HG03520 (cell line): Measurements from ENCODE around the gene PAFAH2.

Source experiments
- ATAC-seq: cut with Tn5 transposase; IDR thresholded peaks from one replicate; pipeline ENCODE4 v1.9.1; 2021; ENCODE audit warnings: mild to moderate bottlenecking, moderate library complexity; ENCODE audit not compliant: unreplicated experiment

The PAFAH2 gene

DNA sequence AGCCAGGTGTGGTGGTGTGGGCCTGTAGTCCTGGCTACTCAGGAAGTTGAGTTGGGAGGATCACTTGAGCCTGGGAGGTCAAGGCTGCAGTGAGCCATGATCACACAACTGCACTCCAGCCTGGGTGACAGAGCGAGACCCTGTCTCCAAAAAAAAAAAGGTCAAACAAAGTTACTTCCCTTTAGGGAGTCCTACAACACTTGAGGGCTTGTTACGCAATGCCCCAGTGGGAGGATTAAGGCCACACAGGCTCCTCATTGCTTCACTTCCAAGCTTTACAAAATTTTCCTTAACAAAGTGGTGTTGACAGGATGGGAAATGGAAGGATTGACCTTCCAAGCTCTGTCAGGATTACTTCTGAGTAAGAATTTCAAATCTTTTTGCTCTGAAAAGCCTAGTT lies 17.5 kb upstream of the PAFAH2 start:
- ATAC-seq, result no peak

DNA sequence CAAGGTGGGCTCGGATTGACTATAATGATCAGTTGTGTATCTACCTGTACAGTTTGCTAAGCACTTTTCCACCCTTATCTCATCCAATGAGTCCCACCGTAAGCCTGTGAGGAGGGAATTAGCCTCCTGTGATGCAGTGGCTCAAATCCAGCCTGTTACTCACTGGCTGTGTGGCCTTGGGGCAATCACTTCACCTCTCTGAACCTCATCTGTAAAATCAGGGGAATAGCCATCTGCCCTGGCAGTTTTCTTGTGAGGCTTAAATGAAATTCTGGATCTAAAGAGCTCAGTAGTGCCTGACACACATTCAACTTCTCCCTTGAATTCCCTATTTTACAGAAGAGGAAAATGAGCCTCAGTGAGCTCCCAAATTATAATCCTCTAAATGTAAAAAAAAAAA lies 16.3 kb upstream of the PAFAH2 start:
- no peak for ATAC-seq

DNA sequence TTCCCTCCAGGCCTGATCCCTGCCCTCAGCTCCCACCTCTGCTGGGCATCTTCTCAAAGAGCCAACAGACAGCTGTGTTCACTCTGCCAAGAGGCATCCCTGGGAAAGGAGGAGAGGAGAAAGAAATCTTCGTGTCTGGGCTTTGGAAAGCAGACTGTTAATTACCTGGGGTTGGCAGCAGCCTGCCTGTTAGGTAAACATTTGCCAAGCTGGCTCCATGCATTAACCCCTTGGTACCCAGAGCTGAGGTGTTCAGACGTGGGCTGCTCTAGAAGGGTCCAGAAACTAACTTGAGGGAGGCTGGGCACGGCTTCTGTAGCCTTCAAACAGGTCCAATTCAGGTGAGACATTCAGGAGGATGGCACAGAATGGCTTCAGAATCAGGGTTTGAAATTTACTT lies 15.0 kb upstream of the PAFAH2 start:
- ATAC-seq, result no peak

DNA sequence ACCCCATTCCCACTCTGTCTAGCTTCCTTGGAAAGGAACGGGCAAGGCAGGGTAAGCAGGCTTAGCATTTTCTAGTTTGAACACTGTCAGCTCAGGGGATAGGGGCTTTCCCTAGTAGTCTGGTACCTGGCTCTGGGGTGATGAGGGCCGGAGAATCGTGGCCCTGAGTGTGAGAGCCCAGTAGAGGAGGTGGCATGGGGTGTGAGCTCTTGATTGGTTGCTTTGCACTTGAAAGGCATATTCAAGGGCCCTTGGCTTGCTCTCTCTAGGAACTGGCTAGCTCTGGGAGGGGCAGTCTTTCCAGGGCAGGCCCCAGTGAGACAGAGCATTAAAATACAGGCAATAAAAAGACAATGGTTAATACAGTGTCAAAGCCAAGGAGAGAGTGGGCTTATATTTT lies 13.0 kb upstream of the PAFAH2 start:
- no peak for ATAC-seq

DNA sequence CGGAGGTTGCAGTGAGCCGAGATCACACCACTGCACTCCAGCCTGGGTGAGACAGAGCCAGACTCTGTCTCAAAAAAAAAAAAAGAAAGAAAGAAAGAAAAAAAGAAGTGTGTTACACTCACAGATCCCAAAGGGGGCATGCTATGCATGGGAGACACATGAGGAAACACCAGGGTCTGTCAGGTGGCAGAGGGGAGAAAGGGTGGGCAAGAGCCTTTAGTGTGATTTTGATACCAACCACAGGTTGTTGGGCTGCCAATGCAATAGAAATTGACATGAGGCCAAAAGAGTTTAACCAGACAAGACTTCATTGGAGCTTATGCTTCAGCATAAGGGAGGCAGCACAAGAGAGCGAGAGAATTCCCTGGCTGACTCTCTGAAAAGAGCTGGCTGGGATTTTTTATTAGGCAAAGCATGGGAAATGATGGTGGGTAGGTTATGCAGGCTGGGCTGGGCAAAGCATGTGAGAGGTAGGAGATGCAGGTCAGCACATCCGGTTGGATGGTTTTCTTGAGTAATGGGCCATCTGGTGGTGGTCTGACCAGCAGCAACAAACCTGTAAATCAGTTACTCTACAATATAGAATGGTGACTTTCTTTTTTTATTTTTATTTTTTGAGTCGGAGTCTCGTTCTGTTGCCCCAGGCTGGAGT lies 12.1 kb upstream of the PAFAH2 start:
- ATAC-seq, result no peak

DNA sequence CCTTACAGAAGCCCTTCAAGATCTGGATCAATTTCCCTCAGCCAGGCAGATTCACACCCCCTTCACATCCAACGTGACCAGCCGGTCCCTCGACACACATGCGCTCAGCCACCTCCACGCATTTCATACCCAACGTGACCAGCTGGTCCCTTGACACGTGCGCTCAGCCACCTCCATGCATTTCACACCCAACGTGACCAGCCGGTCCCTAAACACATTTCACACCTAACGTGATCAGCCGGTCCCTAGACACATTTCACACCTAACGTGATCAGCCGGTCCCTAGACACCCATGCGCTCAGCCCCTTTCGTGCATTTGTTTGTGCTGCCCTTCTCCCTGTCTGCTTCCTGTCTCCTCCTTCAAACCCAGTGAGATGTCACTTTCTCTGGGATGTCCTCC lies 8.8 kb upstream of the PAFAH2 start:
- no peak for ATAC-seq

DNA sequence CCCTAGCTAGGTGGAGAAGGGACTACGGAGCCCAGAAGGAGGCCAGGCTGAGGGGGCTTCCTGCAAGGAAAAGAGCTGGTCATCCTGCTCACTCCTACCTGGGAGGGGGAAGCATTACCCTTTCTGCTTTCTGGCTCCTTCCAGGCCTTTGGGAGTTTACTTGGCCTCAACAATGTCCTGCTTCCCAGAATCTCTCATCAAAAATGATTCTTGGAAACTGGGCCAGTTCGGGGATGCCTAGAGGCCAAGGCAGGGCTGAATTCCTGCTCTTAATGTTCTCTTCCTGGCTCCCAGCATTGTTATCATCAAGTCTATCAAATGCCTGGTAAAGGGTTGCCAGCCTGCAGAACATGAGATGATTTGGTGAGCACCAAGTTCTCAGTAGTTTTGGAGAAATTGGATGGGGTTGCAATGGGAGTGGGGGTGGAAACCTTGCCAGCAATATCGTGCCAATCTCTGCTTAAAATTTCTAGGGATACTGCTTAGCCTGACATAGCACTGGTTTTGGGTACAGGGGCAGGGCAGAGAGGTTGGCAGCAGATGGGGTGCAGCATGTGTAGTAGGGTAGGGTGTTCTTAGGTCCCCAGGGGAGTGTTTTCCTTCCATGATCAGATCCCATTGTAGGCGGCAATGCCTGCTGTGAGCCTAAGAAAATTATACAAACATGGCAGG lies 7.7 kb upstream of the PAFAH2 start:
- ATAC-seq, result no peak

DNA sequence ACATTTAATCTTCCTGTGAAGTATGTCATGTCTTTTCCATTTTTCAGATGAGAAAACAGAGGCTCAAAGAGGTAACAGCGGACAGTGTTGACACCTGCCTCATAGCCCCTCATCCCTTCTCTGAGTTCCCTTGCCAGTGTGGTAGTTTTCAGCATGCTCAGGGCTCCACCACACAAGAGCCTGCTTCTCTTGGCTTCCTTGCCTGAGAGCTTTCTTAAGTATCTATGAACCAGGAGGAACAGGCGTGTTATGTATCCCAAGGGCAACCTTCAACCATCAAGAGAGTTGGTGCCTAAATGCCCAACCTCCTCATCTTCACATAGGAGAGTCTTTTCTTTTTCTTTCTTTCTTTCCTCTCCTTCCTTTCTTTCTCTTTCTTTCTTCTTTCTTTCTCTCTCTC lies 5.9 kb upstream of the PAFAH2 start:
- ATAC-seq, result no peak

DNA sequence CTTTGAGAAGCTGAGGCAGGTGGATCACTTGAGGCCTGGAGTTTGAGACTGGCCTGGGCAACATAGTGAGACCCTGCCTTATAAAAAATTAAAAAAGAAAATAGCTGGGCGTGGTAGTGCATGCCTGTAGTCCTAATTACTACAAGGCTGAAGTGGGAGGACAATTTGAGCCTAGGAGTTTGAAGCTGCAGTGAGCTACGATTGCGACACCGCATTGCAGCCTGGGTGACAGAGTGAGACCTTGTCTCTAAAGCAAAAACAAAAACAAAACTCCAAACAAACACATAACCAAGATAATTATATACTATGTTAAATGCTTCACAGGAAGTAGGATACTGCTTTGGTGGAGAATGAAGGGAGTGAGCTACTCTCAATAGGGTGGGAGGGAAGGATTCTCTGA lies 5.4 kb upstream of the PAFAH2 start:
- ATAC-seq, result no peak

DNA sequence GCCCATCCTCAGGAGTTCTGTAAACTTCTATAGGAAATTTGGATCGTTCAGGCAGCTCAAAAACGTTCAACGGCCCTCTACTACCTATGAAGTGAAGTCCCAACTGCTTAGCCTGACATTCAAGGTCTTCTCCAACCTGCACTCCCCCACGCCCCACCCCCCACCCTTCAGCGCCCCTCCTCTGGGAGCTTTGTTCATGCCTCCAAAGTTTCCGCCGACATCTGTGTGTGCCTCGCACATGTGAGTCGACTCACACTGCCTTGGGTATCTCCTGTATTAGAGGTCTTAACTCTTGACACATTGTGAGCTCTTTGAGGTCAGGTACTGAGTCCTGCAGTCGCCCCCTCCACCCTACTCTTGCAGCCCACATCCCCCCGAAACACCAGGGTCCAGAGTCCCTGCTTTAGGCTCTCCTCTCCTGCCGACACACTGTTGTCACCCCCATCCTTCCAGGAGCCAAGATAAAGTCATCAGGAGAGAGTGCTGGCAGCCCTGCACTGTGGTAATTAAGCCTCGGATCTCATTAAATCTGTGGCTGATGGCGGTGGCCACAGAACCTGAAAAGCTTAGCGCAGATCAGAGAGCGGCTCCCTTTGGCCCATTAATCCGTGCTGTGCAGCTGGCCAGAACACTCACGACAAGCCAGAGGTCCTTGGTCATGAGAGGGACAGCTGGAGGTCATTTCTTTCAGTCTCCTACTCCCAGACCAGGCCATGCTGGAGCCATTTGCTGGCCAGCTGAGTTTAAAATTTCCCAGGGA lies 1.4 kb upstream of the PAFAH2 start:
- ATAC-seq, result no peak

DNA sequence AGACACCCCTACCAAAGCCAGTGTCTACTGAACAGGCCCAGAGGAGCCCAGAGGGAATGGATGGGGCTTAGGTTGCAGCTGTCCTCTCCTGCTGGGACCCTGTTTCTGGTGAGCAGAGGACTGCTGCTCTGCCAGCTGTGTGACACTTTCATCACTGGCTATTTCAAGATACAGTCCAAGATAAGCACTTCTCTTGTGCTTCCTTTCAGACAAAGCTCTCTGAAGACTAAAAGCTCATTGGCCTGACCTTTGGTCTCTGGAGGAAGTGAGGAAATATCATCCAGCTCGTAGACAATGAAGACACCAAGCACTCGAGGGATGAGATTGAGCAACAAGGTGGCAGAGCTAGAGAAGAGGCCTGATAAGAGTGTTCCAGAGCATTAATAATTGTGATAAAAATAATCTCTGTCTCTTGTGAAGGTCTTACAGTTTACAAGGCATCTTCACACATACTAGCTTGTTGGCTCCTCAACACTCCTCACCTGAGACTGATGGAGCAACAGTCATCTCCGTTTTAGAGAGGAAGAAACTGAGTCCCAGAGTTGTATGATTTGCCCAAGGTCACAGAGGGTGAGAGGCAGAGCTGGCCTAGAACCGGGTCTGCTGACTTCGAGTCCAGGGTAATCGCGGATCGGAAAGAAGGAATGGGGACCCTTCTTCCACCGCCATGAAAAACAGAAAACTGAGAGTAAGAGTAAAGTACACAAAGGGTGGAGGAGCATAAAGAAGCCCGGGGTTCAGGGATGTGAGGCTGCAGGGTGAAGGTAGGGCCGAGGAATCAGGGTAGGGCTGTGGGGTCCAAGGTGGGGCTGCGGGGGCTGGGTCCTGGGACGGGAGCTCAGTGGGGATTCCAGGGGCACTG lies 666 bp downstream of the PAFAH2 start:
- no peak for ATAC-seq

DNA sequence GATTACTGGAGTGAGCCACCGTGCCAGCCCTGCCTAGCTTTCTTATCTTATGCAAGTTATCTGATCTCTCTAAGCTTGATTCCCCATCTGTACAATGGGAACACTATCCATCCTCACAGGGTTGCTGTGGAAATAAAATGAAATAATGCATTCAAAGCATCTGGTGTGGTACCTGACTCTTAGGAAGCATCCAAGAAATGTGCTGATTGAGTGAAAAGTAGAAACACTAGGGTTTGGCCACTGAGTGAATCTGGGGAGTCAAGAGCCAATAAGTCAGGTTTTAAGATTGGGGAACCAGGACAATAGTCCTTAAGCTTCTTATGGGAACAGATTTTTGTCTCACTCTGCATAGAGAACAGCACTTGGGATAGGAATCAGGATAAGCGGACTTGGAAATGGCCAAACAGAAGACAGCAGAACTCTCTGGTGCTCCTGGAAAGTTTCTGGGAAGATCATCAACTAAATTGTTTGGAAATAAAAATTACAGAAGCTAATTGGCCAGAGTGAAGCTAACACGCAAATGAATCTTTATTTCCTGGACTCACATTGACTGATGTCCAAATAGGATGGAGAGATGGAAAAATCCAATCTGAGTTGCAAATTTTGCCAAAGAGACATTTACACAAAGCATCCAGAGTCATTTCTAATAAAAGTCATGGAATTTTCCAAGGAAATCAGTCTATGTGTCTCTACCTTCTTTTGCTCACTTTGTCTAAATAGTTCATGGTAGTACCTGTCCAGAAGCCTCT lies 3.3 kb downstream of the PAFAH2 start:
- ATAC-seq, result no peak

DNA sequence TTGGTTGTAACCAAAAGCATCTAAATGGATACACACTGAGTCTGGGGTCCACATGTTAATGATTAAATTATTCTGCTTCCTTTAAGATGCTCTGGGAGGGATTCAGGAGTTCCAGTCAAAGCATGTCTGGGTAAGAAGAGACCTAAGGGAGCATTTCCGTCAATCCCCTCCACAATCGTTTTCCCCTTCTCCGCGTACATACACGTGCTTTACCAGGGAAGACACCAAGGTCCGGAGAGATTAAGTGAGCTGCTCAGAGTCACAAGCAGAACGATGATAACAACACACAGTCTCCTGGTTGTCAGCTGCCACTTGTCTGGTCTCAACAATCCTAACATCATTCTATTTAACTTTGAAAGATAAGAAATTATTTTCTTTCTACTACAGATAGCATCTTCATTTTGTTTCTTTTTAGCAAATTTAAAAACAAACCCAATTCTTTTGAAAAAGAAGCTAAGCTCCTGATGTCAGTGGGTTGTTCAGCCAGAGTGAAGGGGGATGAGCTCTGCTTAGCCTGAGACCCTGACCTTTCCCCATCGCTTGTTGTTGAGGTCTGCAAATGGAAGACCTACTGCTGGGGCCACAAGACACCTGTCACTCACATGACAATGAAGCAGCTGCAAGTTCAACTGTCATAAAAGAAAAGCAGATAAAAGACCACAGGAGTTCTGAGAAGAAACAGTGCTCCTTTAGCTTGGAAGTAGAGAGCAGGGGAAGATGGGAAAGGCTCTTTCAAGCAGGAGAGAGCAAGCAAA lies 4.5 kb downstream of the PAFAH2 start:
- ATAC-seq, result no peak

DNA sequence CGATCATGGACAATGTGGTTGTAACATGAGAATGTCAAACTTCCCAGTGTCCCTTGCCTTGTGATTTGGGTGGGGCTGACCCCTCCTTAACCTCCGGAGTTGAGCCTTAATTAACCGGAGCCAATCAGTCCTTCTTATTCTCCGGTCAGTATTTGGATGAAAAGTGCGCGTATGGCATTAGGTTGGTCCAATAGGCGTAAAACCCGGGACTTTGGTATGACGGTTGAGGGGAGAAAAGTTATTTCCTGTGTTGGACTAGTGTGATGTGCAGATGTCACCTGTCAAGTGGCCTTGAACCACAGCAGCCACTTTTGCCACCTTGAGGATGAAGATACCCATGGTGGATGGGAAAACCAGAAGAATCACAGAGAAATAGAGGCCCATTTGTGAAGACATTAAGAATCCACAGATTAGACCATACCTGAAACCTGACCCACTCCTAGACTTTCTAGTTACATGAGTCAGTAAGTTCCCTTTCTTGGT lies 5.1 kb downstream of the PAFAH2 start:
- no peak for ATAC-seq

DNA sequence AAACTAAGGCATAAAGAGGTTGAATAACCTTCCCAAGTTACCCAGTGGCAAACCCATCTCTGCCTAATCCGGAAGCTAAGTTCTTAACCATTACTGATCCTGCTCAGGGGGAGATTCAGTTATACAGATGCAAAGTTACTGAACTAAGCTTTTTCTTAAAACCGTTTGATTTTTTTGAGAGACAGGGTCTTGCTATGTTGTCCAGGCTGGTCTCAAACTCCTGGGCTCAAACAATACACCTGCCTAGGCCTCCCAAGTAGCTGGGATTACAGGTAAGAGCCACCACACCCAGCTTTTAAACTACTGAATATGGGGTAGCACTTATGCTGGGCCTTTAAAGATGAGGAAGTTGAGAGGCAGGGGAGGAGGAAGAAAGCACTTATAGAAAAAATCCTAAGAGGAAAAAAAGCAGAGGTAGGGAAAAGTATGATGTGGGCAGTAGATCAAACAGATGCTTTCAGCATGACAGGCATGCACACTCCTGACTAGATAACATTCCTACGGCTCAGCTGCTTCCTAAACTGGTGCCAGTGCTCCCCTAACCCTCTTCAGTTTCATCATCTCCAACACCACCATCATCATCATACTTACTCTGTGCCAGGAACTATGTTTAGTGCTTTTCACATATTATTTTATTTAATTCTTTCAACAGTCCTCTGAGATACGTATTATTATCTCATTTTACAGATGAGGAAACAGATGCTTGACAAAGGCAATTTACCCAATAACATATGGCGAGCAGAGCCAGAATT lies 5.8 kb downstream of the PAFAH2 start:
- no peak for ATAC-seq

DNA sequence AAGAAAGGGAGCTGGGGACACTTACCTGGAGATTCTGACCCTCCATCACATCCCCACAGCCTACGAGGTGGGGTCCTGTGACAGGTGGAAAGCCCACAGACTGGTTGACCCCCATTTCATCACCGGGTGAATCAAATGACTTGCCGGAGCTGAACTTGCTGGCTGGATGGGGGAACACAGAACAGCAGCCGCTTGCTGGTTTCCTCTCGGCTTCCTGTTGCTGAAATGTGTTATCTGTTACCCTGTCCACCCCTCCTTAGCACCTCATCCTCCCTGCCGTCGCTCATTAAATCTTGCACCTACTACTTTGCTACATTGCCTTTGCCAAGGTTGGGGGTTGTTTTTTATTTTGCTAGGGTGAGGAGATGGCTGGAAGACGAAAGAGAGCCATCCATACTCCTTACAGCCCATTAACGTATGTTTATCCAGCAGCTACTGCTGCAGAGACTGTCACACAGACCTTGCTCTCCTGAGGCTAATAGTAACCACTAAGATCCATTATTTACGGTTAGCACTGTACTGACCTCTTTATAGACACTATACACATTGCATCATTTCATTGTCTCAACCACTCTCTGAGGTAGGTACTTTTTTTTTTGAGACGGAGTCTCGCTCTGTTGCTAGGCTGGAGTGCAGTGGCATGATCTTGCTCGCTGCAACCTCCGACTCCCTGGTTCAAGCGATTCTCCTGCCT lies 7.0 kb downstream of the PAFAH2 start:
- no peak for ATAC-seq

DNA sequence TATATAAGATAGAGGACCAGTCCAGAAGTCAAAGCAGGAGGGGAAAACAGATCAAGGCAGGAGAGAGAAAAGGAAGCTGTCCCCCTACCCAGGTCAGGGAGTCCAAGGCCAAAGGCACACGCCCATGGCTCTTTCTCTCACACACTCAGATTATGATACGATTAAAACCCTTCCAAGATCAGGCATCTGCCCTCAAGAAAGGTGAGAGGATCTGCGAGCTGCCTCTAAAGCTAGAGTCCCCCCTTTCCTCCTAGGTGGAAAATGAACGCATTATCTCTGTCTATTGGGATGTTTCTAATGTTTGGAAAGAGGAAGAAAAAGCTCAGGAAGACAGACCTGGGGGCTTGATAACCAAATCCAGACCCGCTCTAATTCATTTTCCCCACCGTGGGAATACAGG lies 7.6 kb downstream of the PAFAH2 start:
- ATAC-seq, result no peak

DNA sequence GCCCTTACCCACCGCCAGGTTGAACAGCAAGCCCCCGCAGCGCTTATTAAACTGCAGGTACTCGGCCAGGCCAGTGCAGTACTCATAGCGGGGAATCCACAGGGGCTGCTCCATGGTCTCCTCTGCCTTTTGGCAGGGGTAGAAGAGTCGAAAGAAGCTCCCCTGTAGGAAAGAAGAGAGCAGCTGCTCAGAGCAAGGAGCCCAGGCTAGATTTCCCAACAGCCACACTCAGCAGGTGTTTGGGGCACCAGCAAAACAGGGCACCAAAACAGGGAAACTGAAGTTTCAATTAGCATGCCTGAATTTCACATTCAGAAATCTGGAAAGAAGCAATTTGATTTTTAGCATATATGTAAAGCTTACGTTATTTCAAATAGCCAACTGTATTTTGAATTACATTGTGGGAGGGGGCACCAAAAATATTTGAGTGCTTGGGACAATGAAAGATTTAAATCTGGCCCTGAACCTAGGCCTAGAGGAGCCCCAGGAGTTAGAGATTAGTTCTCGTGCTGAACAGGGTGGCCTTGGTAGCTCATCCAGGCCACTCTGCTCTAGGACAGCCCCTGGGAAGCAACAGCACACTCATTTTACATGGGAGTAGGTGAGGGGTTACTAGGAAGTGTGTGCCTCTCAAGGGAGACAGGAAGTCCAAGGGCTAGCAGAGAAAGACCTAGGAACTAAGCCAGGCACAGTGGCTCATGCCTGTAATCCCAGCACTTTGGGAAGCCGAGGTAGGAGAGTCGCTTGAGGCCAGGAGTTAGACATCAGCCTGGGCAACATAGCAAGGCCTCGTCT lies 8.2 kb downstream of the PAFAH2 start:
- ATAC-seq, result no peak
